HAP-1 (cell line): ENCODE data around the gene GLS.
"Not testable (repeated sequence)": the region's sequence is repeated elsewhere in the genome, so short reads cannot be mapped to it uniquely, and the experiment has no call there.

ENCODE experiments used
- DNase-seq, 2 experiments: peaks; one replicate each; pipeline ENCODE4 v3.0.0-alpha.2; 2016 to 2020; ENCODE audit warnings: low spot score in 2 of 2
- H3K27me3 ChIP-seq: fragments of 250-450 bp; sonication (Bioruptor Pico); 2 replicates; pipeline ENCODE4 v1.5.1; 2020; ENCODE audit warnings: low read depth, mild to moderate bottlenecking, moderate library complexity
- H3K36me3 ChIP-seq: fragments of 250-450 bp; sonication (Bioruptor Pico); replicated peaks from 2 replicates; pipeline ENCODE4 v1.5.1; 2020; ENCODE audit warnings: mild to moderate bottlenecking
- H3K4me1 ChIP-seq: fragments of 250-450 bp; sonication (Bioruptor Pico); 2 replicates; pipeline ENCODE4 v1.5.1; 2020; ENCODE audit warnings: mild to moderate bottlenecking
- H3K4me3 ChIP-seq: fragments of 250-450 bp; sonication (Bioruptor Pico); 2 replicates; pipeline ENCODE4 v1.5.1; 2020; ENCODE audit warnings: mild to moderate bottlenecking, moderate library complexity
- H3K9me3 ChIP-seq: fragments of 250-450 bp; sonication (Bioruptor Pico); 2 replicates; pipeline ENCODE4 v1.5.1; 2020; ENCODE audit warnings: mild to moderate bottlenecking, moderate library complexity
- in situ Hi-C: fragments of 300-500 bp; cut with MboI; formaldehyde crosslinking; loops from 3 replicates; pipeline ENCODE4 v1.14.3; 2020; ENCODE audit warnings: low sequenced_read_pairs, inconsistent platforms, mixed read lengths

The GLS gene

GRCh38 chr2:190940454-190940853 is 59.8 kb downstream of the GLS start:
- no peaks in the 10 kb centered on the region for H3K9me3 ChIP-seq
- no peak overlapping the region for H3K4me3 ChIP-seq
- peaks cover 4% of the 10 kb centered on the region; the same call in 1 of the 2 replicates for H3K4me1 ChIP-seq
- no peaks in the 10 kb centered on the region for H3K36me3 ChIP-seq
- no peaks in the 10 kb centered on the region for H3K27me3 ChIP-seq
- in situ Hi-C loops = no loop called here
- no peak for DNase-seq

GRCh38 chr2:190941571-190941970 is 61.0 kb downstream of the GLS start:
- Histone ChIP-seq H3K4me1 (peaks cover 10% of the 10 kb centered on the region), H3K36me3 (no peaks in the 10 kb centered on the region), H3K9me3 (no peaks in the 10 kb centered on the region), H3K4me3 (no peak overlapping the region), H3K27me3 (no peaks in the 10 kb centered on the region)
- no peak for DNase-seq
- in situ Hi-C loops = no loop called here

- H3K4me3 ChIP-seq = no peak overlapping the region
- no peak for DNase-seq
- H3K36me3 ChIP-seq = no peaks in the 10 kb centered on the region
- in situ Hi-C loops = no loop called here
- H3K4me1 ChIP-seq = peaks cover 21% of the 10 kb centered on the region
- H3K27me3 ChIP-seq = no peaks in the 10 kb centered on the region
- H3K9me3 ChIP-seq = no peaks in the 10 kb centered on the region
Observed at GRCh38 chr2:190942697-190943096, 62.1 kb downstream of the GLS start.

GRCh38 chr2:190943706-190944105 is 63.1 kb downstream of the GLS start:
- no peaks in the 10 kb centered on the region for H3K27me3 ChIP-seq
- in situ Hi-C loops = no loop called here
- no peaks in the 10 kb centered on the region for H3K36me3 ChIP-seq
- peaks cover 27% of the 10 kb centered on the region for H3K4me1 ChIP-seq
- no peak for DNase-seq
- H3K4me3 ChIP-seq = no peak overlapping the region
- H3K9me3 ChIP-seq = no peaks in the 10 kb centered on the region

- peaks cover 27% of the 10 kb centered on the region for H3K4me1 ChIP-seq
- in situ Hi-C loops = no loop called here
- H3K4me3 ChIP-seq = no peak overlapping the region
- H3K36me3 ChIP-seq = no peaks in the 10 kb centered on the region
- DNase-seq = peak in 1 of 2 experiments; percentile 44
- no peaks in the 10 kb centered on the region for H3K9me3 ChIP-seq
- H3K27me3 ChIP-seq = no peaks in the 10 kb centered on the region
Observed at GRCh38 chr2:190947141-190947540, 66.5 kb downstream of the GLS start.

- Histone ChIP-seq H3K4me3 (no peak overlapping the region), H3K27me3 (no peaks in the 10 kb centered on the region), H3K4me1 (peaks cover 27% of the 10 kb centered on the region), H3K36me3 (no peaks in the 10 kb centered on the region), H3K9me3 (no peaks in the 10 kb centered on the region)
- in situ Hi-C loops = no loop called here
- DNase-seq = no peak
Observed at GRCh38 chr2:190947711-190948251, 67.2 kb downstream of the GLS start.

GRCh38 chr2:190948671-190949070 is 68.0 kb downstream of the GLS start:
- Histone ChIP-seq H3K4me1 (peaks cover 23% of the 10 kb centered on the region), H3K4me3 (no peak overlapping the region), H3K36me3 (no peaks in the 10 kb centered on the region), H3K27me3 (no peaks in the 10 kb centered on the region), H3K9me3 (no peaks in the 10 kb centered on the region)
- no peak for DNase-seq
- in situ Hi-C loops = no loop called here

GRCh38 chr2:190950566-190950991 is 70.0 kb downstream of the GLS start:
- no peak for DNase-seq
- Histone ChIP-seq H3K36me3 (no peaks in the 10 kb centered on the region), H3K4me1 (peaks cover 23% of the 10 kb centered on the region), H3K27me3 (no peaks in the 10 kb centered on the region), H3K9me3 (no peaks in the 10 kb centered on the region), H3K4me3 (no peak overlapping the region)
- in situ Hi-C loops = no loop called here

GRCh38 chr2:190953257-190953656 is 72.6 kb downstream of the GLS start:
- in situ Hi-C loops = no loop called here
- Histone ChIP-seq H3K9me3 (no peaks in the 10 kb centered on the region), H3K4me3 (no peak overlapping the region), H3K4me1 (peaks cover under 1% of the 10 kb centered on the region; the same call in 1 of the 2 replicates), H3K36me3 (no peaks in the 10 kb centered on the region), H3K27me3 (no peaks in the 10 kb centered on the region)
- no peak for DNase-seq

- in situ Hi-C loops = no loop called here
- H3K4me1 ChIP-seq = no peaks in the 10 kb centered on the region
- H3K9me3 ChIP-seq = no peaks in the 10 kb centered on the region
- DNase-seq = no peak
- H3K4me3 ChIP-seq = no peak overlapping the region
- H3K36me3 ChIP-seq = peaks cover 3% of the 10 kb centered on the region; the same call in 1 of the 2 replicates
- H3K27me3 ChIP-seq = no peaks in the 10 kb centered on the region
Observed at GRCh38 chr2:190959911-190960788, 79.5 kb downstream of the GLS start.

- H3K36me3 ChIP-seq, H3K4me1 ChIP-seq, H3K27me3 ChIP-seq, H3K9me3 ChIP-seq, DNase-seq, H3K4me3 ChIP-seq, in situ Hi-C loops: not testable (repeated sequence)
Observed at GRCh38 chr2:190961117-190961516, 80.5 kb downstream of the GLS start.

GRCh38 chr2:190961918-190962487 is 81.4 kb downstream of the GLS start:
- no peaks in the 10 kb centered on the region for H3K4me1 ChIP-seq
- H3K36me3 ChIP-seq = peaks cover 6% of the 10 kb centered on the region
- no peak overlapping the region for H3K4me3 ChIP-seq
- in situ Hi-C loops = no loop called here
- no peak for DNase-seq
- no peaks in the 10 kb centered on the region for H3K27me3 ChIP-seq
- no peaks in the 10 kb centered on the region for H3K9me3 ChIP-seq

- no peak for DNase-seq
- Histone ChIP-seq H3K27me3 (no peaks in the 10 kb centered on the region), H3K36me3 (peaks cover 6% of the 10 kb centered on the region), H3K9me3 (no peaks in the 10 kb centered on the region), H3K4me3 (no peak overlapping the region), H3K4me1 (no peaks in the 10 kb centered on the region)
- in situ Hi-C loops = no loop called here
Observed at GRCh38 chr2:190963088-190963487, 82.5 kb downstream of the GLS start.

- H3K36me3 ChIP-seq = peaks cover 14% of the 10 kb centered on the region
Observed at GRCh38 chr2:190964170-190964795, 83.7 kb downstream of the GLS start.

More at GRCh38 chr2:190964170-190964795, 83.7 kb downstream of the GLS start:
- Histone ChIP-seq H3K4me3 (no peak overlapping the region), H3K9me3 (no peaks in the 10 kb centered on the region), H3K4me1 (no peaks in the 10 kb centered on the region), H3K27me3 (no peaks in the 10 kb centered on the region)
- in situ Hi-C loops = no loop called here
- DNase-seq = no peak
